Spleen (tissue), 11 donors: ENCODE measurements around the gene GFER. TPM values are rescaled to one million over a fixed set of nuclear protein-coding genes. Genes with fewer than 3 reads are reported as not detected.
A peak's percentile ranks its signal among the peaks of the same experiment; 100 is the strongest.

ENCODE experiments used
- DNase-seq: peaks from one replicate; pipeline ENCODE4 v3.0.0-alpha.2; 2020
- H3K27ac ChIP-seq, 8 donors: fragments of 200-600 bp; sonication (generic) in 7 of 8; 1 replicate in 4 of 8; 2 replicates in 4 of 8; pipeline versions ENCODE4 v1.5.0 to v1.8.0; 2016 to 2021; ENCODE audit warnings: inconsistent platforms in 4 of 8, mild to moderate bottlenecking in 4 of 8, moderate library complexity in 1 of 8
- H3K27me3 ChIP-seq, 7 donors: fragments of 200-600 bp; sonication (generic) in 6 of 7; replicated peaks in 1 of 7; 1 replicate in 4 of 7; 2 replicates in 3 of 7; pipeline versions ENCODE4 v1.5.0 to v1.8.0; 2016 to 2021; ENCODE audit warnings: inconsistent platforms in 3 of 7, mild to moderate bottlenecking in 1 of 7
- H3K36me3 ChIP-seq, 6 donors: fragments of 200-600 bp; sonication (generic) in 5 of 6; 1 replicate in 4 of 6; 2 replicates in 2 of 6; pipeline versions ENCODE4 v1.5.0 to v1.8.0; 2016 to 2021; ENCODE audit warnings: inconsistent platforms in 2 of 6
- H3K4me1 ChIP-seq, 6 donors: fragments of 200-600 bp; sonication (generic) in 5 of 6; 1 replicate in 3 of 6; 2 replicates in 3 of 6; pipeline versions ENCODE4 v1.5.0 to v1.8.0; 2016 to 2021; ENCODE audit warnings: inconsistent platforms in 3 of 6
- H3K4me3 ChIP-seq, 8 donors: fragments of 200-600 bp; sonication (generic) in 7 of 8; 1 replicate in 4 of 8; 2 replicates in 4 of 8; pipeline versions ENCODE4 v1.5.0 to v1.8.0; 2016 to 2021; ENCODE audit warnings: inconsistent platforms in 4 of 8, mild to moderate bottlenecking in 4 of 8, moderate library complexity in 2 of 8
- H3K9me3 ChIP-seq, 8 donors: fragments of 200-600 bp; sonication (generic) in 7 of 8; 1 replicate in 4 of 8; 2 replicates in 4 of 8; pipeline versions ENCODE4 v1.5.0 to v1.8.0; 2016 to 2021; ENCODE audit warnings: inconsistent platforms in 4 of 8
- CTCF ChIP-seq, 11 experiments: fragments of 200-600 bp in 7 of 11; fragments of 450-650 bp in 4 of 11; sonication (generic) in 4 of 11; IDR thresholded peaks in 8 of 11; conservative IDR thresholded peaks in 3 of 11; 1 replicate in 7 of 11; 2 replicates in 4 of 11; pipeline versions ENCODE4 v1.4.0 to v1.8.0; 2016 to 2021; ENCODE audit warnings: antibody characterized with exemption in 11 of 11, inconsistent platforms in 4 of 11, mild to moderate bottlenecking in 1 of 11
- POLR2A ChIP-seq, 3 donors: fragments of 450-650 bp; IDR thresholded peaks; one replicate each; pipeline ENCODE4 v1.5.1; 2017; ENCODE audit warnings: antibody characterized with exemption in 3 of 3, mild to moderate bottlenecking in 1 of 3
- POLR2AphosphoS5 ChIP-seq, 3 donors: sonication (generic); formaldehyde crosslinking; IDR thresholded peaks; one replicate each; pipeline ENCODE4 v1.5.1; 2017; ENCODE audit warnings: antibody characterized with exemption in 3 of 3
- WGBS, 5 donors: extraction: QIAGEN DNeasy Blood & Tissue Kit in 3 of 5; methylation state at CpG; one replicate each; pipeline versions ENCODE4 v1.1.5 to v1.1.7; 2013 to 2018; 5-methylcytosine and 5-hydroxymethylcytosine counted together
- intact Hi-C: fragments of 100-400 bp; cut with DNase I; formaldehyde crosslinking; loops from one replicate; pipeline ENCODE4 v1.15.0; 2023; ENCODE audit warnings: low total_unique reads
- polyA plus RNA-seq, 3 donors: library from polyadenylated mRNA; stranded (reverse); fragments of 200-250 nt; gene quantifications; one replicate each; pipeline ENCODE4 v1.2.1, GENCODE V29; 2013
- total RNA-seq, 7 donors: library from RNA; depleted of rRNA in 3 of 7; stranded (reverse); fragments of >200 nt in 3 of 7; fragmentation: NEBNext Ultra II Directional in 4 of 7; extraction: Animal tissue kit (Norgen Biotek cat#: 25700) in 4 of 7; gene quantifications; one replicate each; pipeline versions ENCODE4 v1.1.0 to v1.2.1, GENCODE V29; 2016 to 2021
- donor health status: healthy with polysubstance abuse.
- donor health status: DM: no; HTN: no; CAD: no; lungs with moderate emphysema.
- donor health status: DM: no; HTN: no; CAD: no.
- donor health status: Bipolar disorder and iron deficiency.
- donor health status: healthy.
- donor health status: DM: no; HTN: no; CAD: no.
- donor health status: DM: yes; HTN: yes; CAD: no.

Gene GFER
- total and polyA plus RNA-seq, 10 donors: 9.6 to 36.0 (median 22.8) TPM

GRCh38 chr16:1979271-1980029 lies 4.5 kb upstream of the GFER start:
- Histone ChIP-seq H3K9me3 (no peaks in the 10 kb centered on the region), H3K27me3 (peaks cover 3 to 93% (median 41%) of the 10 kb centered on the region in 7 donors), H3K4me1 (peaks cover 5 to 39% (median 21%) of the 10 kb centered on the region in 6 donors), H3K36me3 (peaks cover 23 to 52% (median 46%) of the 10 kb centered on the region in 6 donors), H3K27ac (no peak overlapping the region), H3K4me3 (peak overlapping the region in 1 of 8 donors; percentile 1)
- TF ChIP-seq POLR2AphosphoS5 (IDR thresholded peaks at IDR 0.05): peak in 2 of 3 donors; percentile 38 to 49
- TF ChIP-seq POLR2A (IDR thresholded peaks at IDR 0.05): no peak
- no peak for DNase-seq
- WGBS, 5 donors: 9 to 32% (median 24%) methylated on average over 12 to 70 of the region's 70 CpGs
- intact Hi-C loops: no loop called here

GRCh38 chr16:1980030-1980769 lies 3.8 kb upstream of the GFER start:
- Histone ChIP-seq H3K36me3 (peaks cover 21 to 45% (median 39%) of the 10 kb centered on the region in 6 donors), H3K9me3 (no peaks in the 10 kb centered on the region), H3K4me1 (peaks cover 13 to 46% (median 29%) of the 10 kb centered on the region in 6 donors), H3K4me3 (no peak overlapping the region), H3K27ac (no peak overlapping the region), H3K27me3 (peaks cover 3 to 85% (median 41%) of the 10 kb centered on the region in 7 donors)
- 7 to 17% (median 8%) methylated on average over 13 to 53 of the region's 53 CpGs for WGBS, 5 donors
- no peak for DNase-seq
- intact Hi-C loops: no loop called here
- TF ChIP-seq CTCF (IDR thresholded peaks at IDR 0.05 in 8 of 11, conservative IDR thresholded peaks at IDR 0.05 in 3 of 11): no peak
- peak in 2 of 3 donors; percentile 21 to 53 for TF ChIP-seq POLR2AphosphoS5 (IDR thresholded peaks at IDR 0.05)
- TF ChIP-seq POLR2A (IDR thresholded peaks at IDR 0.05): no peak

GRCh38 chr16:1980770-1981087 lies 3.3 kb upstream of the GFER start:
- peaks cover 16 to 45% (median 37%) of the 10 kb centered on the region in 6 donors for H3K36me3 ChIP-seq

GRCh38 chr16:1981398-1981836 lies 2.6 kb upstream of the GFER start, which contains the start of gene NOXO1:
Gene NOXO1 (minus strand): TSS chr16:1981469. CDS start chr16:1981179, 290 bp downstream.
- intact Hi-C loops: no loop called here
- Histone ChIP-seq H3K4me3 (no peak within 1 kb of the TSS), H3K4me1 (peaks cover 16 to 53% (median 35%) of the 10 kb centered on the region in 6 donors), H3K27me3 (peaks cover 3 to 73% (median 41%) of the 10 kb centered on the region in 7 donors), H3K36me3 (peaks cover 11 to 45% (median 37%) of the 10 kb centered on the region in 6 donors), H3K9me3 (no peaks in the 10 kb centered on the region), H3K27ac (no peak within 1 kb of the TSS)
- 21 to 41% (median 33%) methylated on average over 5 to 6 of the region's 6 CpGs for WGBS, 5 donors
- DNase-seq: no peak
- TF ChIP-seq POLR2AphosphoS5 (IDR thresholded peaks at IDR 0.05): no peak
- TF ChIP-seq CTCF (IDR thresholded peaks at IDR 0.05 in 8 of 11, conservative IDR thresholded peaks at IDR 0.05 in 3 of 11): no peak
- no peak for TF ChIP-seq POLR2A (IDR thresholded peaks at IDR 0.05)

More at GRCh38 chr16:1980770-1981087, 3.3 kb upstream of the GFER start:
- WGBS, 5 donors: 25 to 38% (median 26%) methylated on average over 8 to 16 of the region's 16 CpGs
- Histone ChIP-seq H3K9me3 (no peaks in the 10 kb centered on the region), H3K27me3 (peaks cover 3 to 80% (median 41%) of the 10 kb centered on the region in 7 donors), H3K4me1 (peaks cover 16 to 52% (median 33%) of the 10 kb centered on the region in 6 donors), H3K4me3 (no peak overlapping the region), H3K27ac (no peak overlapping the region)
- TF ChIP-seq CTCF (IDR thresholded peaks at IDR 0.05 in 8 of 11, conservative IDR thresholded peaks at IDR 0.05 in 3 of 11): no peak
- no peak for TF ChIP-seq POLR2A (IDR thresholded peaks at IDR 0.05)
- no peak for TF ChIP-seq POLR2AphosphoS5 (IDR thresholded peaks at IDR 0.05)
- DNase-seq: no peak
- intact Hi-C loops: no loop called here
